ENCODE measurements around the gene AIRE.

AIRE gene

DNA sequence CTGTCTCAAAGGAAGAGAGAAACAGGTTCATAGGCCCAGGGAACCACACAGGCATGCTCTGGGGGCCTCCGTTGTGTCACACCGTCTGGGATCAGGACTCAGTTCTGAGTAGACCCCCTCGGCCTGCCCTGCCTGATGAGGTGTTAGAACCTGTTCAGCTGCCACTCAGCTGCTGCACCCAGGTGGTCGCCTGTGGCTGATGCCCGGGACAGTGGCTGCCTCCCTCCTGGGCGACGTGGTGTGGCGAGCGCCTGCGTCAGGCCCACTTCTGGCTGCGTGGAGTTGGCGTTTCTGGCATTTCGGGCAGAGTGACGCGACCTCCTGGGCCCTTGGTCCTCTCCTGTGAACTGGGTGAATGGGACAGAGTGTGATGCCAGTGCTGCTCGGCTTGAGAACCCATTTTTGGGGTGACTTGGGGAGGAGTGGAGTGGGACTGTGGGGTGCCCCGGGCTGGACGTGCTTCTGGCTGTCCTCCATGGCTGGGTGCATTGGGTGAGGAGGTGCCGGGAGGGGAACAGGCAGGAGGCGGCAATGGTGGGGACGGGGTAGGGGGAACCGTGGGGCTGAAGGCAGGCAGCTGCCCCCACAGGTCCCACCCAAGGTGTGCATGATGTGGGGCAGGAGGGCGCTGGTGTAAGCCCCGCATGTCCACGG lies 42.7 kb downstream of the AIRE start:
- peaks cover 76% of the 10 kb centered on the region for H3K4me1 ChIP-seq
- no peaks in the 10 kb centered on the region for H3K9me3 ChIP-seq
- no peaks in the 10 kb centered on the region for H3K27me3 ChIP-seq
- H4K20me1 ChIP-seq: peaks cover 96% of the 10 kb centered on the region
- 0 out of 2 replicates have a peak overlapping the region, but pooled peaks have one; percentile 30 for H3K27ac ChIP-seq
- peak overlapping the region; percentile 64 for H3K4me2 ChIP-seq
- no peak overlapping the region for H3K9ac ChIP-seq
- peaks cover 64% of the 10 kb centered on the region for H3K36me3 ChIP-seq
- no peak overlapping the region for H3K4me3 ChIP-seq
- no peak for TF ChIP-seq Cebpa-rat (IDR thresholded peaks at IDR 0.05)

- H3K4me2 ChIP-seq: peak overlapping the region; percentile 26
- H3K9me3 ChIP-seq: no peaks in the 10 kb centered on the region
- H3K9ac ChIP-seq: 0 out of 2 replicates have a peak overlapping the region, but pooled peaks have one; percentile 29
- H3K4me1 ChIP-seq: peaks cover 85% of the 10 kb centered on the region
- 0 out of 2 replicates have a peak overlapping the region, but pooled peaks have one; percentile 2 for H3K27ac ChIP-seq
- TF ChIP-seq Cebpa-rat (IDR thresholded peaks at IDR 0.05): no peak
- H3K27me3 ChIP-seq: no peaks in the 10 kb centered on the region
- no peak overlapping the region for H3K4me3 ChIP-seq
- H4K20me1 ChIP-seq: peaks cover 96% of the 10 kb centered on the region
- H3K36me3 ChIP-seq: peaks cover 55% of the 10 kb centered on the region
Observed at GRCh38 chr21:44329086-44329889, 43.6 kb downstream of the AIRE start.

- H3K27me3 ChIP-seq: no peaks in the 10 kb centered on the region
- peak overlapping the region; percentile 2; the same call in 1 of the 2 replicates for H3K4me2 ChIP-seq
- peaks cover 93% of the 10 kb centered on the region for H3K4me1 ChIP-seq
- peaks cover 47% of the 10 kb centered on the region for H3K36me3 ChIP-seq
- H3K9me3 ChIP-seq: no peaks in the 10 kb centered on the region
- H3K27ac ChIP-seq: 0 out of 2 replicates have a peak overlapping the region, but pooled peaks have one; percentile 35
- no peak for TF ChIP-seq Cebpa-rat (IDR thresholded peaks at IDR 0.05)
- H4K20me1 ChIP-seq: peaks cover 95% of the 10 kb centered on the region
- no peak overlapping the region for H3K4me3 ChIP-seq
- H3K9ac ChIP-seq: no peak overlapping the region
Observed at GRCh38 chr21:44329971-44330681, 44.5 kb downstream of the AIRE start.

GRCh38 chr21:44330698-44331097 lies 45.0 kb downstream of the AIRE start:
- no peaks in the 10 kb centered on the region for H3K27me3 ChIP-seq
- peaks cover 93% of the 10 kb centered on the region for H4K20me1 ChIP-seq
- peaks cover 47% of the 10 kb centered on the region for H3K36me3 ChIP-seq
- H3K9ac ChIP-seq: no peak overlapping the region
- no peak overlapping the region for H3K4me3 ChIP-seq
- peaks cover 96% of the 10 kb centered on the region for H3K4me1 ChIP-seq
- H3K27ac ChIP-seq: 0 out of 2 replicates have a peak overlapping the region, but pooled peaks have one; percentile 35
- H3K4me2 ChIP-seq: peak overlapping the region; percentile 2; the same call in 1 of the 2 replicates
- no peak for TF ChIP-seq Cebpa-rat (IDR thresholded peaks at IDR 0.05)
- H3K9me3 ChIP-seq: no peaks in the 10 kb centered on the region

DNA sequence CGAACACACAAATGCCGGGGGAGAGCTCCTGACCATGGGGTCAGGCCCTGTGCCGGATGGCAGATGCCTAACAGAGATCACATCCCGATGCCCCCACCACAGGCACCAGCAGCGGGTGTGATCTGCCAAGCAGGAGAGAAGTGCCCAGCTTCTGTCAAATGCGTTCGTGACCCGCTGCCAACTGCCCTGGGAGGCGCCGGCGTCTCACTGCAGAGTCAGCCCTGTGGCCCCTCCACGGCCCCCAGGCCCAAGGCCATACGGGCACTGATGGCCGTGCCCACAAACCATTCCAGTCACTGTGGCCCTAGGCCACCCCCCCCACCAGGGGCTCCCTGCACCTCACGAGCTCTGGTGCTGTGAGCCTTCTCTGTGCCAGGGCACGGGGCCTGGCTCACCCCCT lies 45.5 kb downstream of the AIRE start:
- Histone ChIP-seq H3K36me3 (peaks cover 47% of the 10 kb centered on the region), H3K27ac (0 out of 2 replicates have a peak overlapping the region, but pooled peaks have one; percentile 35), H3K27me3 (no peaks in the 10 kb centered on the region), H3K9me3 (no peaks in the 10 kb centered on the region), H3K4me1 (peaks cover 91% of the 10 kb centered on the region), H3K4me2 (peak overlapping the region; percentile 91; the same call in 1 of the 2 replicates), H3K9ac (no peak overlapping the region), H3K4me3 (no peak overlapping the region), H4K20me1 (peaks cover 88% of the 10 kb centered on the region)
- TF ChIP-seq Cebpa-rat (IDR thresholded peaks at IDR 0.05): no peak

DNA sequence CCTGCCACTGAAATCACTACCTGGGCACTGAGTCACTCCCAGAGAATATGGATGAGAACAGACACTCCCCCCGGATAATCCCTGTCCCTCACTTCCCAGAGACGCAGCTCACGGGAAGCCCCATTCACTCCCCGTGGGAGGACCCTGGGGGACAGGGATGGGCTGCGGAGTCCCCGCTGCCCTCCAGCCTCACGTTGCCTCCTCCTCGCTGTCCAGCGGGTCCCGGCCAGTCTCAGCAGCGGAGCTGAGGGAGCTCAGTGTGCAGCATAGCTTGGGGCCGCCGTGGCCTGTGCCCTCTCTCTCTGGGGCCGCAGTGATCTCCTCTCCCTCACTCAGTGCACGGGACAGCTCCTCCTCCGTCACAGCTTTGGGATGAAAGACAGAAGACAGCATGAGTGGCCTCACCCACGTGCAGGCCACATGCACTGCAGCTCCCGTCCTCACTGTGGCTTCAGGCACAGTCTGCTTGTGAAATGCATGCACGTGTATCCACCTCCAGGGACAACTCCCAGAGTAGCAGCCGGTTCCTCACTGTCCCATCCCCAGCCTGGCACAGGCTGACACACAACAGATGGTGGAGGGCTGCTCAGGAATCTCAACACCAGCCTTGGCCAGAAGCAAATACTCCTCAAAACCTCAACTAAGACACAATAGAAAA lies 46.1 kb downstream of the AIRE start:
- Histone ChIP-seq H3K4me2 (peak overlapping the region; percentile 91), H3K36me3 (peaks cover 47% of the 10 kb centered on the region), H4K20me1 (peaks cover 86% of the 10 kb centered on the region), H3K9me3 (no peaks in the 10 kb centered on the region), H3K4me3 (no peak overlapping the region), H3K4me1 (peaks cover 88% of the 10 kb centered on the region), H3K27me3 (no peaks in the 10 kb centered on the region), H3K9ac (no peak overlapping the region), H3K27ac (no peak overlapping the region)
- TF ChIP-seq Cebpa-rat (IDR thresholded peaks at IDR 0.05): no peak

GRCh38 chr21:44332383-44332782 lies 46.7 kb downstream of the AIRE start:
- Histone ChIP-seq H3K4me3 (no peak overlapping the region), H3K27me3 (no peaks in the 10 kb centered on the region), H3K27ac (no peak overlapping the region), H3K4me1 (peaks cover 88% of the 10 kb centered on the region), H4K20me1 (peaks cover 86% of the 10 kb centered on the region), H3K9ac (no peak overlapping the region), H3K36me3 (peaks cover 45% of the 10 kb centered on the region), H3K4me2 (peak overlapping the region; percentile 91), H3K9me3 (no peaks in the 10 kb centered on the region)
- no peak for TF ChIP-seq Cebpa-rat (IDR thresholded peaks at IDR 0.05)

- Histone ChIP-seq H3K27ac (no peak overlapping the region), H3K9ac (no peak overlapping the region), H3K9me3 (no peaks in the 10 kb centered on the region), H3K4me3 (no peak overlapping the region), H3K4me2 (peak overlapping the region; percentile 91), H3K4me1 (peaks cover 88% of the 10 kb centered on the region), H4K20me1 (peaks cover 85% of the 10 kb centered on the region), H3K36me3 (peaks cover 40% of the 10 kb centered on the region; the same call in 1 of the 2 replicates), H3K27me3 (no peaks in the 10 kb centered on the region)
- no peak for TF ChIP-seq Cebpa-rat (IDR thresholded peaks at IDR 0.05)
Observed at GRCh38 chr21:44332965-44333364, 47.3 kb downstream of the AIRE start.

Data from BLaER1 (cell line).